Measurements from ENCODE around the gene RHOBTB3.

GRCh38 chr5:95730730-95731570, at the start of gene RHOBTB3:
- TF ChIP-seq CTCF (IDR thresholded peaks at IDR 0.05) (peak in 1 of 6 experiments; percentile 2), POLR2A (IDR thresholded peaks at IDR 0.05) (peak in 2 of 4 donors; percentile 81 to 90)
